HG02610 (cell line): ENCODE results near the gene LAMA4.
"Not testable (repeated sequence)": the region's sequence is repeated elsewhere in the genome, so short reads cannot be mapped to it uniquely, and the experiment has no call there.

Experiments used
- ATAC-seq: cut with Tn5 transposase; IDR thresholded peaks from one replicate; pipeline ENCODE4 v1.9.1; 2021; ENCODE audit warnings: mild to moderate bottlenecking, moderate library complexity; ENCODE audit not compliant: unreplicated experiment

LAMA4 gene

GRCh38 chr6:112109262-112109661, 145.1 kb downstream of the LAMA4 start:
- no peak for ATAC-seq

- no peak for ATAC-seq
Observed at GRCh38 chr6:112106562-112106961, 147.8 kb downstream of the LAMA4 start.

GRCh38 chr6:112106026-112106425, 148.3 kb downstream of the LAMA4 start:
- not testable (repeated sequence) for ATAC-seq

- no peak for ATAC-seq
Observed at GRCh38 chr6:112100561-112100960, 153.8 kb downstream of the LAMA4 start.

GRCh38 chr6:112096901-112097300, 157.5 kb downstream of the LAMA4 start:
- ATAC-seq, result no peak

- peak; percentile 1 for ATAC-seq
Observed at GRCh38 chr6:112087916-112088315, 166.5 kb downstream of the LAMA4 start.

- peak; percentile 98 for ATAC-seq
Observed at GRCh38 chr6:112087136-112087911, 167.0 kb downstream of the LAMA4 start, which contains the start of the genes FAM229B and TUBE1. FAM229B (plus strand) TSS chr6:112087591; CDS start chr6:112099284, 11,693 bp downstream. TUBE1 (minus strand) TSS chr6:112087482; CDS start chr6:112087434, 48 bp downstream.

- ATAC-seq, result peak; percentile 17
Observed at GRCh38 chr6:112086744-112087135, 167.6 kb downstream of the LAMA4 start.

- no peak for ATAC-seq
Observed at GRCh38 chr6:112085286-112086065, 168.9 kb downstream of the LAMA4 start.

GRCh38 chr6:112081569-112081968, 172.8 kb downstream of the LAMA4 start:
- no peak for ATAC-seq

- ATAC-seq, result no peak
Observed at GRCh38 chr6:112066606-112067005, 187.8 kb downstream of the LAMA4 start.

GRCh38 chr6:112065426-112065986, 188.9 kb downstream of the LAMA4 start:
- ATAC-seq, result no peak

- no peak for ATAC-seq
Observed at GRCh38 chr6:112062966-112063365, 191.4 kb downstream of the LAMA4 start.

- no peak for ATAC-seq
Observed at GRCh38 chr6:112061605-112062004, 192.8 kb downstream of the LAMA4 start.
